Activated CD8-positive, alpha-beta memory T cell treated with anti-CD3 and anti-CD28 coated beads, Interleukin-2, amount 50 U/mL, for 24 hours (primary cell): ENCODE data around the gene NF1.
"Not testable (repeated sequence)": the region's sequence is repeated elsewhere in the genome, so short reads cannot be mapped to it uniquely, and the experiment has no call there.

Source experiments
- DNase-seq: peaks from one replicate; pipeline ENCODE4 v3.0.0-alpha.2; 2020; ENCODE audit errors: extremely low read depth

Gene NF1

DNA sequence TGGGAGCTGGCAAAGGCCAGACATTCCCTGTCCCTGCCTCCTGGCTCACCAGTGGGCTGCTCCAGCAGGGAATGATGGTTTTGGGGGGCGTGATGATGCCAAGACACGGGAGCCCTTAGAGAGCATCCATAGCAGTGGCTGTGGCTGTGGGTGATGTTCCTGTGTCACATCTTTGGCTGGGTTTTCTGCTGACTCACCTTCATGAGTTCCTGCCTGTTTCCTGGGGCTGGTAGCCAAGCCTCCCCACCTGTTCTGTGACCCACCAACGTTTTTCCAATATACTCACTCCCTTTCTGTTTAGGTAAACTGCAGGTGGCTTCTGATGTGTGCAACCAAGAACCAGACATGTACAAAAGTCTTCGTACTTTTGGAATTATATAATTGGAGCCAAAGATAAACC, 16.5 kb upstream of the NF1 start:
- DNase-seq: no peak

DNA sequence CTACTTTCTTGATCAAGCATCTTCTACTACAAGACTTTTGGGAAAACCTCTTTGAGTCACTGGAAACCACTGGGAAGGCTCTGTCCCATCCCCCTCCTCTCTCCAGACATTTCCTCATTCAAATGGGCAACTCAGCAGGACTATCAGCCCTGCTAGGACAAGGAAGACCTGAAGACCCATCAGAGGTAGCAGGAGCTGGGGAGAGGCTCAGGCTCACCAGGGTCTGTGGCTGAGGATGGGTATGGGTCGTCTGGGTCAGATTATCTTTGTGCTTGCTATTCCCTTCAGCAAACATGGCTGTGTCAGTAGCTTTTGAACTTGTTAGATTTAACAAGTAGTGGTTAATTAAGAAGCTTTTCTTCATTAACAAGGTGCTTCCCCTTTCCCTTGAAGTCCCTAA, 15.0 kb upstream of the NF1 start:
- DNase-seq: no peak

- no peak for DNase-seq
These were observed 9.2 kb upstream of the NF1 start for GRCh38 chr17:31085563-31085962.

GRCh38 chr17:31089471-31089870, 5.3 kb upstream of the NF1 start:
- DNase-seq: no peak

DNA sequence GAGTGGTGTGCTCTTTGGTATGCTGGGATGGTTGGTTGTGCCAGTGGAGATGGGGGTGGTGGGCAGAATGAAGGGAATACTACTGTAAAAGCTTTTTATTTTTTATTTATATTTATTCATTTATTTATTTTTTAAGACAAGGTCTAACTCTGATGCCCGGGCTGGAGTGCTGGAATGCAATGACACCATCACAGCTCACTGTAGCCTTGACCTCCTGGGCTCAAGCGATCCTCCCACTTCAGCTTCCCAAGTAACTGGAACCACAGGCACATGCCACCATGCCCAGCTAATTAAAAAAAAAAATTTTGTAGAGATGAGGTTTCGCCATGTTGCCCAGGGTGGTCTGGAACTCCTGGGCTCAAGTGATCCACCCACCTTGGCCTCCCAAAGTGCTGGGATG, 4.1 kb upstream of the NF1 start:
- not testable (repeated sequence) for DNase-seq

GRCh38 chr17:31092475-31093064, 2.2 kb upstream of the NF1 start:
- no peak for DNase-seq

- no peak for DNase-seq
These were observed 744 bp upstream of the NF1 start for GRCh38 chr17:31093866-31094599.

- no peak for DNase-seq
These were observed 694 bp downstream of the NF1 start for GRCh38 chr17:31095236-31096105.

GRCh38 chr17:31096106-31096436, 1.3 kb downstream of the NF1 start:
- no peak for DNase-seq

DNA sequence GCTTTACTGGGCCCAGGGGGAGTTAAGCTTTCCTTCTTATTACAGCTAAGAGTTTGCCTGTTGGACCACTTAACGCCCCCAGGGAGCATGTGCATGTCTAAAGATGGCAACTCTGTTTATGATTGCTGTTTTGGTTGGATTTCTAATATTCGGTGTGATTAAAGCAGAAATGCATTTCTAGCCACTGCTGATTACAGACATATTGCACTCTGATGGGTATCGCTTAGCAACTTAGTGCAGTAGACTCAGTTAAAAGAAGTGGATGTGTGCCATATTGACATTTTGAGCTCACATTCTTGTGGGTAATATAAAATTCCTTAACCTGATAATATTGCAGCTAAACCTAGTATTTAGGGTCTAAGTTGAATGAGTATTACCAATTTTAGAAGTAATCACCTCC, 4.2 kb downstream of the NF1 start:
- DNase-seq: no peak

DNA sequence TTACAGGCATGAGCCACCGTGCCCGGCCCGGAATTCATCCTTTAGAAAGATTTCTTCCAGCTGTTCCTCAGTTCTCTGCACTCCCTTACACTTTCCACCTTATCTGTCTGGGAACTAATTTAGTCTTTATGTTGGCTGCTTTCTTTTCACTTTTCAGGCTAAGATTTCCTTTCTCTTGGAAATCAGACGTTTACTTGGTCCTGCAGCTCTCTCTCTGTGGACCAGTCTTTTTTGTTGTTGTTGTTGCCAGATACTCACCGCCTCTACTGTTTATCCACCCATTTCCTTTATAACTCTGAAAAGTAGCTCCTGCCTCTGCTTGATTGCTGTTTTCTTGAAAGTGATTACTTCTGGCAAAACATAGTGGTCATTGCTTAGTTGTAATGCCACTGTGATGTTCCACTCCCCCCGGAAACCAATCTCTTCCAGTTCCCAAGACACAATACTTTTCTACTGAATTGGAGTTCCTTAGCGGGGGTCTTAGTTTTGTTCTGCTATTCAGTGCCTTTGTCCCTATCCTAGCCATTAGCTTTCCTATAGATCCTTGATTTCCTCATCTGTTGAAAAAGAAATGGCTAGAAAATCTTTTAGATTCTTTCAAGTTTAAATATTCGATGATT, 6.2 kb downstream of the NF1 start:
- DNase-seq: no peak

DNA sequence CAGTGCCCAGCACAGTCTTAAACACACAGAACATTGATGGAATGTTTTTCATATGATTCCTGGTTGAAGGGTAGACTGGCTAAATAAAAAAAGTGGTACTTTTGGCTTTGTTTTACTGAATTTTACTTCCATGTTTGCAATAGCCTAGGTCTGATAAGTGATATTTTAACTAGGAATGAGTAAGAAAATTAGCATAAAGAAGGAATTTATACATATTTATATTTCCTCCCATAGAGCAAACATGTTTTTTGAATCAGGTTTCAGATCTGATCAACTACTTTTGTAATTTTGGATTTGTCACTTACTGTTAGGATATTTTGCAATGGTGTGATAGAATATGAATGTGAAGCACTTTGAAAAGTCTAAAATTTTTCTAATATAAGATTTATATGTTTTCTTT, 7.2 kb downstream of the NF1 start:
- DNase-seq: no peak

DNA sequence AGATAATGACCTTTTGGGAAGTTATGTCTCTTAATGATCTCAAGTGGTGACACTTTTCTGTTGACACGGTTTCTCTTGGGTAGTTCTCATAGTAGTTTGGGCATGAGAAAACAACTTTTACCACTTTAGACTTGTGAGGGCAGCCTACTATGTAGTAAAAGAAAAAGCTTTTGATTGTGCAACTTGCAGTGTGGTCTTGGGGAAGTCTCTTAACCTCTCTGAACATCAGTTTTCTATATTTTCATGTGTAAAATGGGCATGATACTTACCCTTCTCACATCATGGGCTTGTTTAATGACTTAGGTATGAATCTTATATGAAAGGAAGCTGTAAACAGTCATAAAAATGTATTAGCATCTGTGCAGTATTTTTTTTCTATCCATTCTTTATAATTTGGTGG, 11.2 kb downstream of the NF1 start:
- DNase-seq: no peak

DNA sequence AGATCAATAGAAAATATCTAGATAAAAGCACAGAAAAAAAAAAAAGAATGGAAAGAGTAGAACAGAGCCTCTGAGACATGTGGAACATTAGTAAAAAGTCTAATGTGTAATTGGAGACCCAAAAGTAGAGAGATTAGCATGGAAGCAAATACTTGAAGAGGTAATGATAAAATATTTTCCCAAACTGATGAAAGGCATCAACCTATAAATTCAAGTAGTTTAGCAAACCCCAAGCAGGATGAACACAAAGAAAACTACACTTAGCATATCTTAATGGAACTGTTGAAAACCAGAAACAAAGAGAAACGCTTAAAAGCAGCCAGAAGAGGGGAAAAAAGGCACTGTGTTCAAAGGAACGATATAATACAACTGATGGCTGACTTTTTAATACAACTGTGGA, 16.4 kb downstream of the NF1 start:
- DNase-seq: no peak

DNA sequence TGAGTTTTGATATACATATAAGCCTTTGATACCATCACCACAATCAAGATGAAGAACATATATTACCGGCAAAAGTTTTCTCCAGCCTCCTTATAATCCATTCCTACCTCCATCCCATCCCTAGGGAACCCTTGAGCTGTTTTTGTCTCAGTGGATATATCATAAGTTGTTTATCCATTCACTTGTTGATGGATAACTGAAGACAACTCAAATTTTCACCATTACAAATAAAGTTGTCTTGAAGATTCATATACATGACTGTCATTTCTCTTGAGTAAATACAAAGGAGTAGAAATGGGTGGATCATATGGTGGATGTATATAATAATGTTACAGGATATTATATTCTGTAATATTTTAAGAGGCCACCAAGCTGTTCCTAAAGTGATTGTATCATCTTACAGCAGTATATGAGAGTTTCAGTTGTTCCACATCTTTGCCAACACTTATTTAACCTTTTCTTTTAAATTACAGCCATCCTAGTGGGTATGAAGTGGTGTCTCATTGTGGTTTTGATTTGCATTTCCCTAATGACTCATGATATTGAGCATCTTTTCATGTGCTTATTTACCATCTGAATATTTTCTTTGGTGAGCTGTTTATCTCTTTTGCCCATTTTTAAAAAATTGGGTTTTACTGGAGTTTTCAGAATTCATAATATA, 17.4 kb downstream of the NF1 start:
- no peak for DNase-seq

DNA sequence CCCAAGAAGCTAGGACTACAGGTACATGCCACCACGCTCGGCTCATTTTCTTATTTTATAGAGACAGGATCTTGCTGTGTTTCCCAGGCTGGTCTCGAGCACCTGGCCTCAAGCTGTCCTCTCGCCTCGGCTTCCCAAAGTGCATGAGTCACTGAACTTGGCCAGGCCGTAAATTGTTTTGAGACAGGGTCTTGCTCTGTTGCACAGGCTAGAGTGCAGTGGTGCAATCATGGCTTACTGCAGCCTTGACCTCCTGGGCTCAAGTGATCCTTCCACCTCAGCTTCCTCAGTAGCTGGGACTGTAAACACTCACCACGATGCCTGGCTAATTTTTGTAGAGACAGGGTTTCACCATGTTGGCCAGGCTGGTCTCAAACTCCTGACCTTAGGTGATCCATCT, 18.6 kb downstream of the NF1 start:
- not testable (repeated sequence) for DNase-seq

DNA sequence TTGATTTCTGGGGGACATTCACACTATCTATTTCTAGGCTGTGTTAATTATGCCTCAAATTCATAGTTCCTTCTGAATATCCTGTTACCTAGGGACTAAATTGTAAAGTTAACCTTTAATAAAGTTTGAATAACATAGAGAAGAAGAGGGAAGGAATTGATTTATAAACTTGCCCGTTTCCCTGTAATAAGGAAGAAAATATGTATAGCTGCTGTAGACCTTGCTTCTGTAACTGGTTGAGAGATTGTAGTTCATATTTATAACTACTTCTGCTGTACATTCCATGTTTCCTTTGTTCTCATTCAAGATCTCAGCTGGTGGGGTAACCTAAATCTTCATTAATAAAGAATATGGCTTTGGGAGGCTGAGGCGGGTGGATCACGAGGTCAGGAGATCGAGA, 19.2 kb downstream of the NF1 start:
- no peak for DNase-seq

DNA sequence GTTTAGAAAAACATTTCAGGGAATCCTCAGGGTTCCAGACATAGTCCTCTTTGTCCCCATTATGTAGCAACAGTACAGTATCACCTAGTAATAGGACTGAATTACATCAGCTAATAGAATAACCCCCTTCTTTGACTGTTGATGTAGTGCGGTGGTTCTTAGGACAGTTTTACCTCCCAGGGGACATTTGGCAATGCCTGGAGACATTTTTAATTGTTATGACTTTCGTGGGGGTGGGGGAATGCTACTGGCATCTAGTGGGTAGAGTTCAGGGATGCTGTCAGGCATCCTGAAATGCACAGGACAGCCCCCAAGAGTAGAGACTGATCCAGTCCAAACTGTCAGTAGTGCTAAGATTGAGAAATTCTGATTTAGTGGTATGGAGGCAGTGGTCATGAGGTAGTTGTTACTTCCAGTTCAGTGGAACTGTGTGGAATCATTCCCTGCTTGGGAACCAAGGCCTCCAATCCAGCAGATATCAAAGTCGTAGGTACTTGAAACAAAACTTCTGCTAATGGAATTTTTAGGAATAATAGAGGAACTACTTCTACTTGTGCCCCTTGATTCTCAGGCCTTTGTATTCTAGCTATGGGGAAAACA, 20.3 kb downstream of the NF1 start:
- DNase-seq: no peak

DNA sequence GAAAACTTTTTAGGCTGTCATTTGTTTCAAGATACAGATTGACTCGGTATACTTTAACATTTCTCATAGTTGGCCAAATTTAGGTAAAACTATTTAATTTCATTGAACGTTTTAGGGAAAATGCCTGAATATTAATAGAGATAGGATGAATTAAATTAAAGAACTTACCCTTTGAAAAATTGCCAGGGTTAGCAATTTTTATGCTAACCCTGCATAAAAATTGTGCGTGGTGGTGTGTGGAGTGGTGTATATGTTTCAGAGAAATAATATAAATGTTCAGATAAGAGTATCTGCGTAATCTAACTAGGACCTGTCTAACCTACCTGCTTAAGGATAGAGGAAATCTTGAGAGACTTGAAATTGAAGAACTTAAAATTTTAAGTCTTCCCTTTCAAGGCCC, 21.4 kb downstream of the NF1 start:
- DNase-seq: no peak

- no peak for DNase-seq
These were observed 28.0 kb downstream of the NF1 start for GRCh38 chr17:31122746-31123145.

DNA sequence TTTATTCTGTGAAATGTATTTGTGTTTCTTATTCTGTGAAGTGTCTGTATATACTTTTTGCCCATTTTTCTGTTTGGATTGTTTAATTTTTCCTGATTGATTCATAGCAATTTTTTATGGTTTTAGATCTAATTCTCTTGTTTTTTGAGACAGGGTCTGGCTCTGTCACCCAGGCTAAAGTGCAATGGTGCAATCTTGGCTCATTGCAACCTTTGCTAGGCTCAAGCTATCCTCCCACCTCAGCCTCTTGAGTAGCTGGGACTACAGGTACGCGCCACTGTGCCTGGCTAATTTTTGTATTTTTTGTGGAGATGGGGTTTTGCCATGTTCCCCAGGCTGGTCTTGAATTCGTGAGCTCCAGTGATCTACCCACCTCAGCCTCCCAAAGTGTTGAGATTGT, 31.5 kb downstream of the NF1 start:
- no peak for DNase-seq

GRCh38 chr17:31128241-31128640, 33.5 kb downstream of the NF1 start:
- no peak for DNase-seq
